ENCODE measurements around the gene RRP9. TPM values are rescaled to one million over a fixed set of nuclear protein-coding genes. Genes with fewer than 3 reads are reported as not detected.
"Not testable (repeated sequence)": the region's sequence is repeated elsewhere in the genome, so short reads cannot be mapped to it uniquely, and the experiment has no call there.

Gene RRP9
- total RNA-seq, 3 donors from 2014 or later (not counting 1 experiment from before 2014, with no cell fraction given) = 11.2 to 13.0 (median 12.7) TPM

DNA sequence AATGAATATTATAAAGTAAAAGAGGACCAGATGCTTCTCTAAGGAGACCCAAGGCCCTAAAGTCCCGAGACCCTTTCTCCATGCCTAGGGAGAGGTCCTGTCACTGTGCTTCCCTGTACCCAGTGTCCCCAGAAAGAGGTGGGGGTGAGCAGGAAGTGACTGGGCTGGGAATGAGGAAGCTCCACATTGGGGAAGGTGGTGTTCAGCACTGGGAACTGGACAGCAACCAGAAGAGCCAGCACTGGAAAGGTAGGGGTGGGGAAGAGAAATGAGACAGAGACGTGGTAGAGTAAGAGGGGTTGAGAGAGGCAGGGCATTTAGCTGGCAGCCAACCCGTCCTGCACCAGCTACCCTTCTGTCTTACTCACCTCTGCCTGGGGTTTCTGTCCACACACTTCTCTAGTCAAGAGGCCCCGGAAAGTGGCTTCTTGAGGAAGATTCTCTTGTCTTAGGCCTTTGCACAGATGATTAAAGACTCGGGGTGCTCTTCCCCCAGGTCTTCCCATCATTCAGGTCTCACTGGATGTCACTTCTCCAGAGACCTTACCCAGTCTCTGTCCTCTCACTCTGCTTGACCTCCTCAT, 12.2 kb downstream of the RRP9 start:
- no peak overlapping the region for H3K27ac Mint-ChIP-seq
- Histone ChIP-seq H3K27me3 (ENCODE audit: control insufficient read depth, insufficient read depth, low read length) (no peaks in the 10 kb centered on the region), H3K4me3 (ENCODE audit: low read length) (no peak overlapping the region), H3K36me3 (ENCODE audit: control insufficient read depth, insufficient read depth, low read length) (peaks cover 17% of the 10 kb centered on the region), H3K27ac (ENCODE audit: low read length) (no peak overlapping the region), H3K9me3 (ENCODE audit: control insufficient read depth, insufficient read depth, low read length) (no peaks in the 10 kb centered on the region), H3K4me1 (ENCODE audit: control insufficient read depth, insufficient read depth, low read length) (no peaks in the 10 kb centered on the region)
- no peak overlapping the region for H3K4me3 Mint-ChIP-seq
- TF ChIP-seq, protein P1, sequence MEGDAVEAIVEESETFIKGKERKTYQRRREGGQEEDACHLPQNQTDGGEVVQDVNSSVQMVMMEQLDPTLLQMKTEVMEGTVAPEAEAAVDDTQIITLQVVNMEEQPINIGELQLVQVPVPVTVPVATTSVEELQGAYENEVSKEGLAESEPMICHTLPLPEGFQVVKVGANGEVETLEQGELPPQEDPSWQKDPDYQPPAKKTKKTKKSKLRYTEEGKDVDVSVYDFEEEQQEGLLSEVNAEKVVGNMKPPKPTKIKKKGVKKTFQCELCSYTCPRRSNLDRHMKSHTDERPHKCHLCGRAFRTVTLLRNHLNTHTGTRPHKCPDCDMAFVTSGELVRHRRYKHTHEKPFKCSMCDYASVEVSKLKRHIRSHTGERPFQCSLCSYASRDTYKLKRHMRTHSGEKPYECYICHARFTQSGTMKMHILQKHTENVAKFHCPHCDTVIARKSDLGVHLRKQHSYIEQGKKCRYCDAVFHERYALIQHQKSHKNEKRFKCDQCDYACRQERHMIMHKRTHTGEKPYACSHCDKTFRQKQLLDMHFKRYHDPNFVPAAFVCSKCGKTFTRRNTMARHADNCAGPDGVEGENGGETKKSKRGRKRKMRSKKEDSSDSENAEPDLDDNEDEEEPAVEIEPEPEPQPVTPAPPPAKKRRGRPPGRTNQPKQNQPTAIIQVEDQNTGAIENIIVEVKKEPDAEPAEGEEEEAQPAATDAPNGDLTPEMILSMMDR (IDR thresholded peaks at IDR 0.05) = no peak
- intact Hi-C loops (cut with micrococcal nuclease) = no loop called here
- H3K36me3 Mint-ChIP-seq = no peaks in the 10 kb centered on the region
- ATAC-seq (no peak), DNase-seq (no peak)
- no peaks in the 10 kb centered on the region for H3K27me3 Mint-ChIP-seq (ENCODE audit: low read depth in 2 of 2)
- WGBS (ENCODE audit: insufficient coverage) = 95% methylated on average over 4 of the region's 5 CpGs
- no peaks in the 10 kb centered on the region for H3K9me3 Mint-ChIP-seq
- H3K4me1 Mint-ChIP-seq = no peaks in the 10 kb centered on the region

- H3K9me3 ChIP-seq (ENCODE audit: control insufficient read depth, insufficient read depth, low read length); H3K27ac ChIP-seq (ENCODE audit: low read length); DNase-seq; ATAC-seq; H3K27me3 Mint-ChIP-seq (ENCODE audit: low read depth in 2 of 2); H3K9me3 Mint-ChIP-seq; H3K4me1 ChIP-seq (ENCODE audit: control insufficient read depth, insufficient read depth, low read length); H3K36me3 Mint-ChIP-seq; H3K4me3 ChIP-seq (ENCODE audit: low read length); H3K4me1 Mint-ChIP-seq; intact Hi-C loops (cut with micrococcal nuclease); H3K4me3 Mint-ChIP-seq; H3K27me3 ChIP-seq (ENCODE audit: control insufficient read depth, insufficient read depth, low read length); H3K27ac Mint-ChIP-seq: not testable (repeated sequence)
- H3K36me3 ChIP-seq (ENCODE audit: control insufficient read depth, insufficient read depth, low read length) = peaks cover 12% of the 10 kb centered on the region
- WGBS (ENCODE audit: insufficient coverage) = 86% methylated on average over 3 of the region's 3 CpGs
These were observed 12.7 kb downstream of the RRP9 start for GRCh38 chr3:51928981-51929380.

- Histone ChIP-seq H3K36me3 (ENCODE audit: control insufficient read depth, insufficient read depth, low read length) (peaks cover 7% of the 10 kb centered on the region), H3K27me3 (ENCODE audit: control insufficient read depth, insufficient read depth, low read length) (no peaks in the 10 kb centered on the region), H3K9me3 (ENCODE audit: control insufficient read depth, insufficient read depth, low read length) (no peaks in the 10 kb centered on the region), H3K4me1 (ENCODE audit: control insufficient read depth, insufficient read depth, low read length) (no peaks in the 10 kb centered on the region), H3K4me3 (ENCODE audit: low read length) (no peak overlapping the region), H3K27ac (ENCODE audit: low read length) (no peak overlapping the region)
- TF ChIP-seq, protein P1 (IDR thresholded peaks at IDR 0.05) = no peak
- Mint-ChIP-seq H3K36me3 (no peaks in the 10 kb centered on the region), H3K9me3 (no peaks in the 10 kb centered on the region), H3K4me3 (no peak overlapping the region), H3K27me3 (ENCODE audit: low read depth in 2 of 2) (no peaks in the 10 kb centered on the region), H3K4me1 (no peaks in the 10 kb centered on the region), H3K27ac (no peak overlapping the region)
- 94% methylated on average over 7 of the region's 7 CpGs for whole genome bisulfite sequencing (ENCODE audit: insufficient coverage)
- no peak for ATAC-seq
- DNase-seq = no peak
- intact Hi-C loops (cut with micrococcal nuclease) = no loop called here
These were observed 13.3 kb downstream of the RRP9 start for GRCh38 chr3:51928438-51928837.

DNA sequence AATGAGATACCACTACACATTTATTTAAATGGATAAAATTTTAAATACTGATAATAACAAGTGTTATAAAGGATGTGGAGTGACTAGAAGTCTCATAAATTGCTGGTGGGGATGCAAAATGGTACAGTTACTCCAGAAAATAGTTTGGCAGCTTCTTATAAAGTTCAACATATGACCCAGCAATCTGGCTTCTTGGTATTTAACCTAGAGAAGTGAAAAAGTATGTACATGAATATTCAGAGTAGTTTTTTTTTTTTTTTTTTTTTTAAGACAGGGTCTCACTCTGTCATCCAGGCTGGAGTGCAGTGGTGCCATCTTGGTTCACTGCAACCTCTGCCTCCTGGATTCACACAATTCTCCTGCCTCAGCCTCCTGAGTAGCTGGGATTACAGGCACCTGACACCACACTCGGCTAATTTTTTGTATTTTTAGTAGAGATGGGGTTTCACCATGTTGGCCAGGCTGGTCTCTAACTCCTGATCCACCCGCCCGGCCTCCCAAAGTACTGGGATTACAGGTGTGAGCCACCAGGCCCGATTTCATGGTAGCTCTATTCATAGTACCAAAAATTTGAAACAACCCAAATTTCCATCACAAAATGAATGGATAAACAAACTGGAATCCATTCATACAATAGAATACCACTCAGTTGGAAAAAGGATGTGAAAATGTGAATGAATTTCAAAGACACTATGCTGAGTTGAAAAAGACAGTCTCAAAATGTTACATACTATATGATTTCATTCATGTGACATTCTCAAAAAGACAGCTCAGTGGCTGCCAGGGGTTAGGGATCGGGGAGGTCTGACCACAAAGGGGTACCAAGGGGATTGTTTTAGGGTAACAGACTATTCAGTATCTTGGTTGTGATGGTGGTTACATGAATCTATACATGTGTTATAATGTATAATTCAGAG, 14.4 kb downstream of the RRP9 start:
- Mint-ChIP-seq H3K27me3 (ENCODE audit: low read depth in 2 of 2) (peaks cover 1 to 2% of the 10 kb centered on the region in 2 donors), H3K36me3 (no peaks in the 10 kb centered on the region), H3K4me1 (no peaks in the 10 kb centered on the region), H3K27ac (no peak overlapping the region), H3K4me3 (no peak overlapping the region), H3K9me3 (no peaks in the 10 kb centered on the region)
- 93% methylated on average over 4 of the region's 5 CpGs for WGBS (ENCODE audit: insufficient coverage)
- ATAC-seq = no peak
- Histone ChIP-seq H3K27me3 (ENCODE audit: control insufficient read depth, insufficient read depth, low read length) (no peaks in the 10 kb centered on the region), H3K4me3 (ENCODE audit: low read length) (no peak overlapping the region), H3K9me3 (ENCODE audit: control insufficient read depth, insufficient read depth, low read length) (no peaks in the 10 kb centered on the region), H3K27ac (ENCODE audit: low read length) (no peak overlapping the region), H3K4me1 (ENCODE audit: control insufficient read depth, insufficient read depth, low read length) (no peaks in the 10 kb centered on the region), H3K36me3 (ENCODE audit: control insufficient read depth, insufficient read depth, low read length) (no peaks in the 10 kb centered on the region)
- no peak for DNase-seq
- intact Hi-C loops (cut with micrococcal nuclease) = no loop called here
- TF ChIP-seq, protein P1 (IDR thresholded peaks at IDR 0.05) = no peak
